Measurements from ENCODE around the gene ACSL1. TPM values are rescaled to one million over a fixed set of nuclear protein-coding genes. Genes with fewer than 3 reads are reported as not detected.
"Not testable (repeated sequence)": the region's sequence is repeated elsewhere in the genome, so short reads cannot be mapped to it uniquely, and the experiment has no call there.

ACSL1 gene
- polyA plus RNA-seq, 1 donor: 57.7 TPM

GRCh38 chr4:184843984-184844554, 18.3 kb upstream of the ACSL1 start:
- no peak for DNase-seq

- DNase-seq: not testable (repeated sequence)
Observed at GRCh38 chr4:184839075-184839399, 13.3 kb upstream of the ACSL1 start.

- DNase-seq: no peak
Observed at GRCh38 chr4:184838249-184839074, 12.7 kb upstream of the ACSL1 start.

- DNase-seq: no peak
Observed at GRCh38 chr4:184836613-184837012, 10.8 kb upstream of the ACSL1 start.

GRCh38 chr4:184833046-184833838, 7.5 kb upstream of the ACSL1 start:
- no peak for DNase-seq

- DNase-seq: no peak
Observed at GRCh38 chr4:184831153-184831552, 5.4 kb upstream of the ACSL1 start.

- DNase-seq: no peak
Observed at GRCh38 chr4:184826691-184827270, 1.0 kb upstream of the ACSL1 start.

GRCh38 chr4:184825141-184825895, 450 bp downstream of the ACSL1 start:
- no peak for DNase-seq

- DNase-seq: no peak
Observed at GRCh38 chr4:184824776-184825084, 1.0 kb downstream of the ACSL1 start.

- no peak for DNase-seq
Observed at GRCh38 chr4:184824081-184824775, 1.5 kb downstream of the ACSL1 start.

GRCh38 chr4:184823014-184823413, 2.8 kb downstream of the ACSL1 start:
- DNase-seq: no peak

- no peak for DNase-seq
Observed at GRCh38 chr4:184822356-184822755, 3.4 kb downstream of the ACSL1 start.

GRCh38 chr4:184821242-184821641, 4.5 kb downstream of the ACSL1 start:
- DNase-seq: no peak

- DNase-seq: no peak
Observed at GRCh38 chr4:184819786-184820185, 6.0 kb downstream of the ACSL1 start.

- DNase-seq: no peak
Observed at GRCh38 chr4:184818216-184818564, 7.6 kb downstream of the ACSL1 start.

- DNase-seq: no peak
Observed at GRCh38 chr4:184817494-184818215, 8.1 kb downstream of the ACSL1 start.

- no peak for DNase-seq
Observed at GRCh38 chr4:184816962-184817361, 8.8 kb downstream of the ACSL1 start.

- DNase-seq: no peak
Observed at GRCh38 chr4:184815046-184815877, 10.5 kb downstream of the ACSL1 start.

- DNase-seq: no peak
Observed at GRCh38 chr4:184814686-184815045, 11.1 kb downstream of the ACSL1 start.

- no peak for DNase-seq
Observed at GRCh38 chr4:184812651-184813181, 13.1 kb downstream of the ACSL1 start.
